Type B pancreatic cell (in vitro differentiated cells): ENCODE results near the gene EEFSEC. TPM values are rescaled to one million over a fixed set of nuclear protein-coding genes. Genes with fewer than 3 reads are reported as not detected.

Experiments used
- DNase-seq: peaks from one replicate; pipeline ENCODE4 v3.0.0; 2021; ENCODE audit warnings: mixed read lengths; ENCODE audit not compliant: unreplicated experiment; ENCODE audit errors: extremely low spot score
- H3K27ac Mint-ChIP-seq: 2 replicates; pipeline ENCODE4 v1.8.0; 2021; ENCODE audit warnings: mild to moderate bottlenecking, mixed read lengths
- H3K27me3 Mint-ChIP-seq: 2 replicates; pipeline ENCODE4 v1.8.0; 2021; ENCODE audit warnings: mixed read lengths
- H3K36me3 Mint-ChIP-seq: 2 replicates; pipeline ENCODE4 v1.8.0; 2021; ENCODE audit warnings: mixed read lengths
- H3K4me1 Mint-ChIP-seq: one replicate; pipeline ENCODE4 v1.8.0; 2021; ENCODE audit warnings: mixed read lengths; ENCODE audit not compliant: unreplicated experiment
- H3K4me3 Mint-ChIP-seq: 2 replicates; pipeline ENCODE4 v1.8.0; 2021; ENCODE audit warnings: mild to moderate bottlenecking, mixed read lengths
- H3K9me3 Mint-ChIP-seq: 2 replicates; pipeline ENCODE4 v1.8.0; 2021; ENCODE audit warnings: mixed read lengths
- total RNA-seq: library from RNA; stranded (reverse); gene quantifications from 2 replicates; pipeline ENCODE4 v1.2.1, GENCODE V29; 2021; ENCODE audit warnings: low replicate concordance
- TF ChIP-seq, protein P1 (sequence below): fragments of 200-600 bp; sonication (generic); conservative IDR thresholded peaks from 2 replicates; pipeline ENCODE4 v1.5.0; 2021; ENCODE audit warnings: antibody characterized with exemption, mild to moderate bottlenecking

Gene EEFSEC
- total RNA-seq, 1 donor from 2014 or later, result 16.6 TPM

DNA sequence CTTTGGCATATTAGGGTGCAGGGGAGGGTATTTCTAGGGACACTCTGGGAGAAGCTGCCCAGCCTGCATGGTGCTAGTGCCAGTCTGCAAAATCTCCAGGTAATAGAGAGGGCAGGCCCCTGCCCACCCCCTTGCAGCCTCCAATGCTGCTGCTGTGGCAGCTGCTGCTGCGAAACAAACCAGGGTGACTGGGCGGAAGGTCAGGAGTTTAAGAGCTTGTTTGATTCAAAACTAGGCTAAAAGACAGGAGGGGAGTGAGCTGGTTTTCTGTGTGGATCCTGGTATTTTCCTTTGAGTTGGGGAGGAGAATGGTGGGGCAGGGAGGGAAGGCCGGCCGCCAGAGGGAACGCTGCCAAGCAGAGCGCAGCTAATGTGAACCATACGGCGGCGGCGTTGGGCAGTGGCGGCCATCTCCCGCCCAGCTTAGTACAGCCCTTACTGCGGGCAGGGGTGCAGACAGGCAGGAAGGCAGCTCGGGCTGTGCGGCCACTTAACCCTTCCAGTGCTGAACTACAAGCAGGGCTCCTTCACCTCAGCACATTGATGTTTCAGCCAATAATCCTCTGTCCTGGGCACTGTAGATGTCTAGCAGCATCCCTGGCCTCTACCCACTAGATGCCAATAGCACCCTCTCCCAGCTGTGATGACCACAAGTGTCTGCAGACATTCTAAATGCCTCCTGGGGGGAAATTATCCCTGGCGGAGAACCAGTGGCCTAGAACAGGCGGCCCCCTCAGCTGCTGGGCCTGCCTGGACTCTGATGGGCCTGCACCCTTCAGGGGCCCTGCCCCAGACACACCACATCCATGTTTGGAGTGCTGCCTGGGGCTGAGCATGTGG lies 125.7 kb downstream of the EEFSEC start:
- Mint-ChIP-seq H3K27ac (peak overlapping the region; percentile 27), H3K4me3 (peak overlapping the region; percentile 22), H3K36me3 (no peaks in the 10 kb centered on the region), H3K27me3 (no peaks in the 10 kb centered on the region), H3K9me3 (no peaks in the 10 kb centered on the region), H3K4me1 (peaks cover 51% of the 10 kb centered on the region)
- peak; percentile 77 for DNase-seq
- TF ChIP-seq, protein P1, sequence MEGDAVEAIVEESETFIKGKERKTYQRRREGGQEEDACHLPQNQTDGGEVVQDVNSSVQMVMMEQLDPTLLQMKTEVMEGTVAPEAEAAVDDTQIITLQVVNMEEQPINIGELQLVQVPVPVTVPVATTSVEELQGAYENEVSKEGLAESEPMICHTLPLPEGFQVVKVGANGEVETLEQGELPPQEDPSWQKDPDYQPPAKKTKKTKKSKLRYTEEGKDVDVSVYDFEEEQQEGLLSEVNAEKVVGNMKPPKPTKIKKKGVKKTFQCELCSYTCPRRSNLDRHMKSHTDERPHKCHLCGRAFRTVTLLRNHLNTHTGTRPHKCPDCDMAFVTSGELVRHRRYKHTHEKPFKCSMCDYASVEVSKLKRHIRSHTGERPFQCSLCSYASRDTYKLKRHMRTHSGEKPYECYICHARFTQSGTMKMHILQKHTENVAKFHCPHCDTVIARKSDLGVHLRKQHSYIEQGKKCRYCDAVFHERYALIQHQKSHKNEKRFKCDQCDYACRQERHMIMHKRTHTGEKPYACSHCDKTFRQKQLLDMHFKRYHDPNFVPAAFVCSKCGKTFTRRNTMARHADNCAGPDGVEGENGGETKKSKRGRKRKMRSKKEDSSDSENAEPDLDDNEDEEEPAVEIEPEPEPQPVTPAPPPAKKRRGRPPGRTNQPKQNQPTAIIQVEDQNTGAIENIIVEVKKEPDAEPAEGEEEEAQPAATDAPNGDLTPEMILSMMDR, result peak; percentile 45

DNA sequence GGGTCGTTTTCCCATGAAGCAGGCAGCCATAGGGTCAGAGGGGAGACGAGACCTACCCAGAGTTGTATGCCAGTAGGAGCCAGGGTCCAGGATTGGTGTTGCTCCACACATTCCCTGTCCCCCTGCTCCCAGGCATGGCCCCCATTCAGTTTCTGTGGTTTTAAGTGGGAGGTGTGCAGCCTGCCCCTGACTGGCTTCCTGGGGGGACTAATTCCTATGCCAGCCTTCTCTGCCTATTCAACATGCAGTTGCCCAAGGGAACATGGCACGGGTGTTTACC lies 126.3 kb downstream of the EEFSEC start:
- no peaks in the 10 kb centered on the region for H3K36me3 Mint-ChIP-seq

DNA sequence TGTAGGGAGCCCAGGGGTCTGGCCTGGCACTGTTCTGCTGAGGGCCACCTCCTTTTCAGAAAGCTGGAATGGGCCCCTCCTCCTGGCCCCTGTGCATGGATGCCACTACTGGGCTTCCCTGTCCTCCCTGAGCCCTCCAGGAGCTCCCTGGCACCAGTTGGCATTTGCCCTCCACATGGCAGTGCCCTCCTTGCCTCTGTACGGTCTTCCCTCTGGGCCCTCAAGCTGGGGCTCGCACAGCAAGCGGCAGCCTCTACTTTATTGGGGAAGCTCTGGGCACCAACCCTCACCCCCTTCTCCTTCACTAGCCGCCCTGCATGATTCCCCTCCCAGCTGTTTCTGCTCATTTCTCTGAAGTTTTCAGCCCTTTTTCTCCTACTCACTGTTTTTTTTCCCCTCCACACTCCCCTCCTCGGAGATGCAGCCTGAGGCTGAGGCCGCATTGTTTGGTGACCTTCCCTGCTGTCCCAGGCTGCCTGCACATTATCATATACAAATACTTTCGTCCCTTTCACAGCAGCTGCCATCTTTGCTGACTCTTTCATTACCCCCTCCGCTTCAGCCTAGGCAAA lies 127.3 kb downstream of the EEFSEC start:
- Mint-ChIP-seq H3K36me3 (peaks cover 1% of the 10 kb centered on the region), H3K9me3 (no peaks in the 10 kb centered on the region), H3K27ac (peak overlapping the region; percentile 71), H3K4me3 (peak overlapping the region; percentile 60), H3K27me3 (no peaks in the 10 kb centered on the region), H3K4me1 (peaks cover 53% of the 10 kb centered on the region)
- TF ChIP-seq, protein P1, result no peak
- DNase-seq, result no peak

More for the DNA sequence above, 126.3 kb downstream of the EEFSEC start:
- H3K4me3 Mint-ChIP-seq, result no peak overlapping the region
- H3K4me1 Mint-ChIP-seq, result peaks cover 51% of the 10 kb centered on the region
- TF ChIP-seq, protein P1, result no peak
- H3K27me3 Mint-ChIP-seq, result no peaks in the 10 kb centered on the region
- H3K27ac Mint-ChIP-seq, result peak overlapping the region; percentile 51
- peak; percentile 45 for DNase-seq
- no peaks in the 10 kb centered on the region for H3K9me3 Mint-ChIP-seq

DNA sequence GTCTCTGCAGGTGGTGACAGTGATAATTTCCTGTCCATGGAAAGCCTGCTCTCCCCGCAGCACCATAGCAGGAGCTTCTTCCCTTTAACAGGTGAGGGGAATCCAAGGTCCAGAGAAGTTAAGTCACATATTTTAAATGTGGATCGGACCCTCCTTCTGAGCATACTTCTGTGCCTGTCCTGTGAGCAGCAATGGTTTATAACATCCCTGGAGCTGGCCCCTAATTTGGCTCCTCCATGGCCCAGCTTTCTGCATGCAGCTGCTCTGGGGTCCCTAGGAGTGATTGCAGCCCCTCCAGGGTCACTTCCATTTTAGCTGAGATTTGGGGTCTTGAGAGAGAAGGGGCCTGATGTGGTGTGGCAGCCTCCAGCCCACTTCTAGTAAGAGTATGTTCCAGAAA lies 127.8 kb downstream of the EEFSEC start:
- no peaks in the 10 kb centered on the region for H3K9me3 Mint-ChIP-seq
- peaks cover 4% of the 10 kb centered on the region for H3K36me3 Mint-ChIP-seq
- TF ChIP-seq, protein P1, result no peak
- DNase-seq, result no peak
- H3K4me1 Mint-ChIP-seq, result peaks cover 57% of the 10 kb centered on the region
- no peaks in the 10 kb centered on the region for H3K27me3 Mint-ChIP-seq
- H3K4me3 Mint-ChIP-seq, result peak overlapping the region; percentile 60
- H3K27ac Mint-ChIP-seq, result peak overlapping the region; percentile 71

DNA sequence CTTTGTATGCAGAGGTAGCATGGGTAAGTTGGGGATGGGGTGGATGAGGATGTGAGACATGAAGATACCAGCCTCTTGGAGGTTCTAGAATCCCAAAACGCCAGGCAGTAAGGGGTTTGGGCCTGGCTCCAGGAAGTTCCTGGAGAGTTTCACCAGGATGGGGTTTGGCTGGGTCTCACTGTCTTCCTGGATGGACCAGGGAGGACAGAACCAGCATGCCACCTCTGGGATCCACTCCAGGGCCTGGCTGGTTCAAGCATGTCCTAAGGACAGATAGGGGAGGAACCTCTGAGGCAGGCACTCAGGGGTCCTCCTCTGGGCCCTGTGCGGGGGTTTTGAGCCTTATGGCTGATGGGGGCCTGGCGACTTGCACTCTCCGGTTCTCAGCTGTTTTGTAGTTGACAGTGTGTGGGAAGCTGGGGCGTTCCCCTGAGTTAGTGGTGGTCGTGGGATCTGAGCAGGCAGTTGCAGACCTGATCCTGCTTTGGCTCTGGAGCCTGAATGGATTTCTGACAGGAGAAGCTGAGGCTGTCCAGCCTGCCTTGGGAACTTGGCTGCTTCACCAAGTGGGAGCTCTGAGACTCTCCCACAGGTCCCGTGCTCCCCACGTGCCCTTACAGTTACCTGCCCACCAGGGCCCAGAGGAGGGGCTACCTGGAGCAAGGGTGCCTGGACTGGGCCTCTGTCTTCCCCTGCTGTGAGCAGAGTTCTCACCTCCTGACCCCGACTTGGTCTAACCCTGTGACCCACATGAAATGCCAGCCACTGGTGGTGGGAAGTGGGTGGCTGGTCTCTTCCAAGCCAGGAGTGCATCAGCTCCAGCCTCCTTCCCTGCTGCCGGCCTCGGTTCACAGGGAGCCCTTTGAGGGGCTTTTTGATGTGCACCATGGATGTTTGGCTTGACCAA lies 128.4 kb downstream of the EEFSEC start:
- TF ChIP-seq, protein P1, result no peak
- peak; percentile 51 for DNase-seq
- Mint-ChIP-seq H3K4me1 (peaks cover 54% of the 10 kb centered on the region), H3K4me3 (no peak overlapping the region), H3K27me3 (no peaks in the 10 kb centered on the region), H3K27ac (peak overlapping the region; percentile 71), H3K9me3 (no peaks in the 10 kb centered on the region), H3K36me3 (peaks cover 4% of the 10 kb centered on the region)
